IMR-90 (cell line): ENCODE data around the gene DNAH17. TPM values are rescaled to one million over a fixed set of nuclear protein-coding genes. Genes with fewer than 3 reads are reported as not detected.

ENCODE experiments used
- ATAC-seq: fragments of 200-7000 bp; cut with Tn5 transposase; 2 replicates; pipeline ENCODE4 v1.9.1; 2020; ENCODE audit warnings: low read depth, mild to moderate bottlenecking, moderate library complexity
- BruUV-seq: library from RNA; stranded (reverse); fragments of 400-500 nt; replicated peaks from 2 replicates; lab custom pipeline; 2021; lab: Mats Ljungman, UMichigan
- CTCF ChIA-PET: fragments of 300-600 bp; formaldehyde crosslinking; extraction: SDS; loops from one replicate; lab custom pipeline; 2021; ENCODE audit warnings: antibody characterized with exemption; lab: Yijun Ruan, JAX
- POLR2A ChIA-PET: fragments of 300-600 bp; sonication (Branson Sonifier 250); formaldehyde crosslinking; loops from one replicate; lab custom pipeline; 2022; ENCODE audit warnings: antibody characterized with exemption; ENCODE audit not compliant: unreplicated experiment; lab: Charles Lee
- DNase-seq: peaks from one replicate; pipeline ENCODE4 v3.0.0; 2013
- H2AFZ ChIP-seq: replicated peaks from 2 replicates; pipeline ENCODE3; 2013; ENCODE audit warnings: low read length, mild to moderate bottlenecking; ENCODE audit not compliant: poor library complexity
- H2AK5ac ChIP-seq: 2 replicates; pipeline ENCODE4 v1.6.1; 2013; ENCODE audit warnings: low read depth, low read length, inconsistent platforms
- H2AK9ac ChIP-seq: replicated peaks from 2 replicates; pipeline ENCODE3; 2013; ENCODE audit warnings: mild to moderate bottlenecking, low read depth, low read length, moderate library complexity; ENCODE audit not compliant: poor library complexity
- H2BK120ac ChIP-seq: 2 replicates; pipeline ENCODE4 v1.6.1; 2013; ENCODE audit warnings: low read depth, low read length, inconsistent platforms
- H2BK15ac ChIP-seq: 3 replicates; pipeline ENCODE4 v1.6.1; 2013; ENCODE audit warnings: low read depth, low read length, inconsistent platforms
- H2BK20ac ChIP-seq: 2 replicates; pipeline ENCODE4 v1.6.1; 2013; ENCODE audit warnings: low read depth, mild to moderate bottlenecking, inconsistent platforms, low read length, moderate library complexity
- H2BK5ac ChIP-seq: 2 replicates; pipeline ENCODE4 v1.6.1; 2013; ENCODE audit warnings: mild to moderate bottlenecking, low read depth, low read length, inconsistent platforms; ENCODE audit not compliant: poor library complexity, severe bottlenecking
- H3K14ac ChIP-seq: replicated peaks from 2 replicates; pipeline ENCODE4 v1.6.1; 2013; ENCODE audit warnings: low read depth, low read length, inconsistent platforms
- H3K18ac ChIP-seq: 2 replicates; pipeline ENCODE4 v1.6.1; 2013; ENCODE audit warnings: low read depth, low read length, control low read depth
- H3K23ac ChIP-seq: 2 replicates; pipeline ENCODE4 v1.6.1; 2013; ENCODE audit warnings: low read depth, low read length, inconsistent platforms
- H3K27ac ChIP-seq: 2 replicates; pipeline ENCODE4 v1.5.1; 2013; ENCODE audit warnings: mild to moderate bottlenecking, control low read depth, low read length; ENCODE audit not compliant: insufficient read depth
- H3K27me3 ChIP-seq: 2 replicates; pipeline ENCODE4 v1.6.1; 2013; ENCODE audit warnings: low read length; ENCODE audit not compliant: control insufficient read depth, insufficient read depth
- H3K36me3 ChIP-seq: 2 replicates; pipeline ENCODE4 v1.6.1; 2013; ENCODE audit warnings: low read length, mixed read lengths; ENCODE audit not compliant: control insufficient read depth, insufficient read depth
- H3K4ac ChIP-seq: 2 replicates; pipeline ENCODE4 v1.6.1; 2013; ENCODE audit warnings: low read depth, low read length, inconsistent platforms
- H3K4me1 ChIP-seq: 2 replicates; pipeline ENCODE4 v1.6.1; 2013; ENCODE audit warnings: low read length, mixed read lengths; ENCODE audit not compliant: control insufficient read depth, insufficient read depth
- H3K4me2 ChIP-seq: 2 replicates; pipeline ENCODE4 v1.6.1; 2013; ENCODE audit warnings: low read depth, mild to moderate bottlenecking, control low read depth, low read length, moderate library complexity
- H3K4me3 ChIP-seq: 2 replicates; pipeline ENCODE4 v1.5.1; 2013; ENCODE audit warnings: low read depth, mild to moderate bottlenecking, control low read depth, low read length, moderate library complexity; ENCODE audit not compliant: insufficient read depth
- H3K56ac ChIP-seq: 2 replicates; pipeline ENCODE4 v1.6.1; 2013; ENCODE audit warnings: low read length, inconsistent platforms; ENCODE audit not compliant: insufficient read depth; ENCODE audit errors: extremely low read depth
- H3K79me1 ChIP-seq, 2 experiments: 2 replicates each; pipeline ENCODE4 v1.6.1; 2013; ENCODE audit warnings: low read length in 2 of 2, inconsistent platforms in 1 of 2, low read depth in 1 of 2
- H3K9ac ChIP-seq: 2 replicates; pipeline ENCODE4 v1.6.1; 2013; ENCODE audit warnings: low read depth, low read length, control low read depth
- H3K9me1 ChIP-seq: 2 replicates; pipeline ENCODE4 v1.6.1; 2013; ENCODE audit warnings: low read length, inconsistent platforms; ENCODE audit not compliant: insufficient read depth
- H3K9me3 ChIP-seq: 2 replicates; pipeline ENCODE4 v1.6.1; 2013; ENCODE audit warnings: low read length; ENCODE audit not compliant: control insufficient read depth, insufficient read depth
- H4K20me1 ChIP-seq: 2 replicates; pipeline ENCODE4 v1.6.1; 2013; ENCODE audit warnings: low read length, inconsistent platforms; ENCODE audit not compliant: insufficient read depth
- H4K5ac ChIP-seq: 2 replicates; pipeline ENCODE4 v1.6.1; 2013; ENCODE audit warnings: mild to moderate bottlenecking, low read depth, low read length, control low read depth
- H4K8ac ChIP-seq, 2 experiments: 2 replicates each; pipeline ENCODE4 v1.6.1; 2013; ENCODE audit warnings: low read depth in 2 of 2, low read length in 2 of 2, control low read depth in 1 of 2, inconsistent platforms in 1 of 2
- H4K91ac ChIP-seq: 2 replicates; pipeline ENCODE4 v1.6.1; 2013; ENCODE audit warnings: low read depth, low read length, inconsistent platforms; ENCODE audit not compliant: insufficient read depth
- BHLHE40 ChIP-seq: fragments of 150-350 bp; IDR thresholded peaks from 2 replicates; pipeline ENCODE4 v1.6.1; 2016; ENCODE audit warnings: mild to moderate bottlenecking, low read depth, low read length
- FOS ChIP-seq: fragments of 150-350 bp; IDR thresholded peaks from 2 replicates; pipeline ENCODE4 v1.6.1; 2016; ENCODE audit warnings: low read depth, low read length
- MAFK ChIP-seq: IDR thresholded peaks from 2 replicates; pipeline ENCODE4 v1.6.1; 2012; ENCODE audit warnings: low read depth, low read length, improper control_type of control experiment
- MAZ ChIP-seq: IDR thresholded peaks from 2 replicates; pipeline ENCODE4 v1.6.1; 2012; ENCODE audit warnings: low read depth, mild to moderate bottlenecking, low read length, improper control_type of control experiment, moderate library complexity, borderline replicate concordance
- POLR2A ChIP-seq: IDR thresholded peaks from 2 replicates; pipeline ENCODE4 v1.6.1; 2012; ENCODE audit warnings: mild to moderate bottlenecking, low read depth, low read length
- RAD21 ChIP-seq: IDR thresholded peaks from 2 replicates; pipeline ENCODE4 v1.6.1; 2012; ENCODE audit warnings: low read length, improper control_type of control experiment
- SMC3 ChIP-seq: fragments of 150-350 bp; IDR thresholded peaks from 2 replicates; pipeline ENCODE4 v1.6.1; 2016; ENCODE audit warnings: low read depth, mild to moderate bottlenecking, antibody characterized with exemption, low read length, moderate library complexity
- WGBS, 2 experiments: methylation state at CpG; one replicate each; pipeline versions ENCODE4 v1.1.5 to v1.1.7; 2013; ENCODE audit warnings: missing lambda C conversion rate in 2 of 2; ENCODE audit not compliant: insufficient read length in 1 of 2; ENCODE audit errors: extremely low coverage in 2 of 2; 5-methylcytosine and 5-hydroxymethylcytosine counted together
- dilution Hi-C: fragments of 300-500 bp; cut with HindIII; formaldehyde crosslinking; loops from one replicate; pipeline ENCODE4 v1.14.3; 2018; ENCODE audit warnings: low sequenced_read_pairs; ENCODE audit not compliant: unreplicated experiment
- in situ Hi-C: fragments of 300-500 bp; cut with MboI; formaldehyde crosslinking; loops from 3 replicates; pipeline ENCODE4 v1.14.3; 2019; ENCODE audit warnings: low sequenced_read_pairs, inconsistent platforms, mixed read lengths
- intact Hi-C: fragments of 100-400 bp; cut with micrococcal nuclease; formaldehyde crosslinking; loops from 2 replicates; pipeline ENCODE4 v1.10.0; 2022
- polyA plus RNA-seq, 3 experiments: library from polyadenylated mRNA; depleted of rRNA; stranded (reverse); fragments of >200 nt; gene quantifications; 2 replicates each; pipeline ENCODE4 v1.2.3, GENCODE V29; 2012; ENCODE audit warnings: low replicate concordance in 1 of 3
- total RNA-seq: library from RNA; depleted of rRNA; stranded (reverse); fragments of >200 nt; gene quantifications from 2 replicates; pipeline ENCODE4 v1.2.3, GENCODE V29; 2012
- TF ChIP-seq, protein P1 (sequence below): fragments of 150-350 bp; IDR thresholded peaks from 2 replicates; pipeline ENCODE4 v1.6.1; 2017; ENCODE audit warnings: mild to moderate bottlenecking, antibody characterized with exemption, low read length, low read depth
- TF ChIP-seq, protein P2 (sequence below): fragments of 150-350 bp; IDR thresholded peaks from 2 replicates; pipeline ENCODE4 v1.6.1; 2016; ENCODE audit warnings: low read depth, mild to moderate bottlenecking, low read length, moderate library complexity, borderline replicate concordance

Gene DNAH17
- total and polyA plus RNA-seq, 2 of the 4 experiments (the other 2 are of a cell fraction) = not detected

DNA sequence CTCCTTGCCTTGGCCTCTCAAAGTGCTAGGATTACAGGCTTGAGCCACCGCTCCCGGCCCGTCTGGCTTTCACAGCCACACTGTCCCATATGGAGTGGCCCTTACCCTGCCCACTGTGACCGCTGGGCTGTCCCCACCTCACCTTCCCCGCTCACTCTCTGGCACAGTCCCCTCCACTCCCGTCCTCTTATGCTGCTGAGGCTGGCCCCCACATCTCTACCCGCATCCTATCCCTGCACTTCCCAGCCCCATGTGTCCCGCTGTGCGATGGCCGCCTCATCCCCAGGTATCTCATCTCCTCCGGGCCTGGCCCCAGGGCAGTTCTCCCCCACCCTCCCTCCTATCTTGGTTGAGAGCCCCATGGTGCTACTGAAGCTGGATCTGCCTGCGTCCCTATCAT is 105.6 kb downstream of the DNAH17 start:
- Histone ChIP-seq H2BK5ac (no peak overlapping the region), H3K4me2 (no peak overlapping the region), H3K4ac (no peak overlapping the region), H3K27me3 (peaks cover 8% of the 10 kb centered on the region; the same call in 1 of the 2 replicates), H2BK15ac (no peak overlapping the region), H3K36me3 (no peaks in the 10 kb centered on the region), H2BK20ac (no peak overlapping the region), H4K20me1 (no peaks in the 10 kb centered on the region; the same call in 1 of the 2 replicates), H3K79me1 (no peaks in the 10 kb centered on the region), H3K4me3 (no peak overlapping the region), H3K9me1 (peaks cover 9% of the 10 kb centered on the region), H4K8ac (no peak overlapping the region), H4K5ac (no peak overlapping the region), H3K23ac (no peak overlapping the region), H3K9me3 (peaks cover 4% of the 10 kb centered on the region; the same call in 1 of the 2 replicates), H3K27ac (no peak overlapping the region), H3K4me1 (peaks cover 10% of the 10 kb centered on the region), H2AFZ (no peak overlapping the region), H4K91ac (no peak overlapping the region), H2AK9ac (no peak overlapping the region), H2BK120ac (no peak overlapping the region), H3K56ac (no peak overlapping the region), H3K18ac (no peak overlapping the region), H2AK5ac (no peak overlapping the region), H3K9ac (no peak overlapping the region), H3K14ac (no peak overlapping the region)
- DNase-seq = no peak
- in situ Hi-C loops = no loop called here
- intact Hi-C loops = no loop called here
- 91% methylated on average over 5 of the region's 12 CpGs; no CpG with 5 or more reads in 1 of the 2 experiments for WGBS, 2 experiments
- POLR2A ChIA-PET = no interaction called here
- CTCF ChIA-PET = no interaction called here
- TF ChIP-seq MAFK (no peak), RAD21 (no peak), MAZ (no peak), FOS (no peak), POLR2A (no peak), BHLHE40 (no peak), SMC3 (no peak)
- TF ChIP-seq, protein P1, sequence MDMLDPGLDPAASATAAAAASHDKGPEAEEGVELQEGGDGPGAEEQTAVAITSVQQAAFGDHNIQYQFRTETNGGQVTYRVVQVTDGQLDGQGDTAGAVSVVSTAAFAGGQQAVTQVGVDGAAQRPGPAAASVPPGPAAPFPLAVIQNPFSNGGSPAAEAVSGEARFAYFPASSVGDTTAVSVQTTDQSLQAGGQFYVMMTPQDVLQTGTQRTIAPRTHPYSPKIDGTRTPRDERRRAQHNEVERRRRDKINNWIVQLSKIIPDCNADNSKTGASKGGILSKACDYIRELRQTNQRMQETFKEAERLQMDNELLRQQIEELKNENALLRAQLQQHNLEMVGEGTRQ = no peak
- TF ChIP-seq, protein P2, sequence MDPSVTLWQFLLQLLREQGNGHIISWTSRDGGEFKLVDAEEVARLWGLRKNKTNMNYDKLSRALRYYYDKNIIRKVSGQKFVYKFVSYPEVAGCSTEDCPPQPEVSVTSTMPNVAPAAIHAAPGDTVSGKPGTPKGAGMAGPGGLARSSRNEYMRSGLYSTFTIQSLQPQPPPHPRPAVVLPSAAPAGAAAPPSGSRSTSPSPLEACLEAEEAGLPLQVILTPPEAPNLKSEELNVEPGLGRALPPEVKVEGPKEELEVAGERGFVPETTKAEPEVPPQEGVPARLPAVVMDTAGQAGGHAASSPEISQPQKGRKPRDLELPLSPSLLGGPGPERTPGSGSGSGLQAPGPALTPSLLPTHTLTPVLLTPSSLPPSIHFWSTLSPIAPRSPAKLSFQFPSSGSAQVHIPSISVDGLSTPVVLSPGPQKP = no peak
- no TSS peak for BruUV-seq
- ATAC-seq = no peak
- dilution Hi-C loops = no loop called here
